ENCODE results near the gene CD8B2. TPM values are rescaled to one million over a fixed set of nuclear protein-coding genes. Genes with fewer than 3 reads are reported as not detected.
"Not testable (repeated sequence)": the region's sequence is repeated elsewhere in the genome, so short reads cannot be mapped to it uniquely, and the experiment has no call there.

The CD8B2 gene
- polyA plus RNA-seq, 2 of the 4 experiments (the other 2 are of a cell fraction): not detected

DNA sequence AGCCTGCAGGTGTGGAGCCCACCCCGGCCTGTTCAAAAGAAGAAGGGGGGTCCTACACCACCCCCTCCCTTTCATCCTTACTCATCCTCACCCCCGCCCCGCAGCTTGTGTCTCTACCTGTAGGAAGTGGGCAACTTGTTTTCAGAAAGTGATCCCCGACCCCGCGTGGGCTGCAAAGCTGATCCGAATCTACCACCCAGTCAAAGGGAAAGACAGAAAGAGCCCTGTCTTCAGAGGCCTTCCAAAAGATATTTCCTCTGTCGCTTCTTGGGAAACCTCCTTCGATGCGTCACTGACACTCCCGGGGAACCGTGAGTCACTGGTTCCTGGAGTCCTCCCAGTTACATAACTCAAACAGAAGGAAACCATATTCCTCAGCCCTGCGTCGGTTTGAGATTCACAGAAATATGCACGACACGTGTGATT lies 24.3 kb downstream of the CD8B2 start:
- WGBS (ENCODE audit: missing lambda C conversion rate): 0% methylated on average over 8 of the region's 16 CpGs
- H3K4me2 ChIP-seq: peak overlapping the region; percentile 73
- ATAC-seq: peak; percentile 90

DNA sequence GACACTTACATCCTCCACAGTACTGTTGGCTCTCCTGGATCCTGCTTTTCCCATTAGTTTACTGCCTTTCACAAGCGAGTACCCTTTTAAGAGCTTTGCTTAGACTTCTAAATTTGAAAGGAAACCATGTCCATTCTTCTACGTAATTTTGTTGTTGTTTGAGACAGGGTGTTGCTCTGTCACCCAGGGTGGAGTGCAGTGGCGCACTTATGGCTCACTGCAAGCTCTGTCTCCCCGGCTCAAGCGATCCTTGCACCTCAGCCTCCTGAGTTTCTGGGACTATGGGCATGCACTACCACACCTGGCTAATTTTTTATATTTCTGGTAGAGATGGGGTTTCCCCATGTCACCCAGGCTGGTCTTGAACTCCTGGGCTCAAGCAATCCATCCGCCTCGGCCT lies 24.8 kb downstream of the CD8B2 start:
- H3K9me3 ChIP-seq, FAIRE-seq, POLR2A ChIA-PET, H3K4me3 ChIP-seq, CTCF ChIA-PET: not testable (repeated sequence)
- Histone ChIP-seq H3K27ac (peak overlapping the region; percentile 70 to 84), H3K4me2 (peak overlapping the region; percentile 73), H3K4me1 (peaks cover 31% of the 10 kb centered on the region)
- 61% methylated on average over 7 of the region's 7 CpGs for WGBS (ENCODE audit: missing lambda C conversion rate)
- DNase-seq (ENCODE audit: low read depth in 1 of 2, low spot score in 1 of 2) (peak in 1 of 2 experiments; percentile 10), ATAC-seq (peak in 1 of 2 experiments; percentile 23; a peak in 2 of 6 replicates)

More for the DNA sequence above, 24.3 kb downstream of the CD8B2 start:
- peaks cover 31% of the 10 kb centered on the region for H3K4me1 ChIP-seq
- CTCF ChIA-PET; POLR2A ChIA-PET; H3K9me3 ChIP-seq; H3K4me3 ChIP-seq; TF ChIP-seq FOSL2 (IDR thresholded peaks at IDR 0.05): not testable (repeated sequence)
- peak; percentile 97 for FAIRE-seq
- peak overlapping the region; percentile 70 to 84 for H3K27ac ChIP-seq
- TF ChIP-seq FOSL2 (CRISPR knock-in tag; IDR thresholded peaks at IDR 0.05) (peak; percentile 74), CEBPB (IDR thresholded peaks at IDR 0.05) (peak in 1 of 2 experiments; percentile 59; a peak in 2 of 4 replicates)
- TF ChIP-seq, protein P1, sequence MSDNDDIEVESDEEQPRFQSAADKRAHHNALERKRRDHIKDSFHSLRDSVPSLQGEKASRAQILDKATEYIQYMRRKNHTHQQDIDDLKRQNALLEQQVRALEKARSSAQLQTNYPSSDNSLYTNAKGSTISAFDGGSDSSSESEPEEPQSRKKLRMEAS (IDR thresholded peaks at IDR 0.05): peak; percentile 30; the same call in 1 of the 2 replicates
- peak in 1 of 2 experiments; percentile 84 for DNase-seq (ENCODE audit: low read depth in 1 of 2, low spot score in 1 of 2)

DNA sequence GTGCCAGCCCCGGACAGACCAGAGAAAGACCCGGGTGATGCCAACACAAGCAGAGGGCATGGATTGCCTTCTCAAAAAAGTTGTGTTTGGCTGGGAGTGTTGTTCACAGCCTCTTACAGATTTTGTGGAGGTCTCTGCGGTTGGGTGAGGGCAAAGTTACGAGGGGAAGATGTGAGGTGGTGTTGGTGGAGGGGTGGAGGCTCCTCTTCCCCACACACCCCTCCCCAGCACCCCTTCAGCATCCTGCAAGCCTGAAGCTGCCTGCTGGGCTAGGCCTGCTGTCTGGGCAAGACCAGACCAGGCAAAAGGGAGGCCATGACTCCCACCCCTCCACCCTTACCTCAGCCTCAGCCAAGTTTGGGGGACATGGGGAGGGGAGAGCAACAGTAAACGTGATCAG lies 26.2 kb downstream of the CD8B2 start:
- H3K9me3 ChIP-seq; DNase-seq (ENCODE audit: low read depth in 1 of 2, low spot score in 1 of 2); H3K4me3 ChIP-seq; CTCF ChIA-PET; H3K4me2 ChIP-seq; ATAC-seq; FAIRE-seq; POLR2A ChIA-PET: not testable (repeated sequence)
- WGBS (ENCODE audit: missing lambda C conversion rate): 100% methylated on average over 1 of the region's 5 CpGs
- H3K4me1 ChIP-seq: peaks cover 31% of the 10 kb centered on the region
- peak overlapping the region; percentile 24 to 70; a peak in 4 of 6 replicates for H3K27ac ChIP-seq

DNA sequence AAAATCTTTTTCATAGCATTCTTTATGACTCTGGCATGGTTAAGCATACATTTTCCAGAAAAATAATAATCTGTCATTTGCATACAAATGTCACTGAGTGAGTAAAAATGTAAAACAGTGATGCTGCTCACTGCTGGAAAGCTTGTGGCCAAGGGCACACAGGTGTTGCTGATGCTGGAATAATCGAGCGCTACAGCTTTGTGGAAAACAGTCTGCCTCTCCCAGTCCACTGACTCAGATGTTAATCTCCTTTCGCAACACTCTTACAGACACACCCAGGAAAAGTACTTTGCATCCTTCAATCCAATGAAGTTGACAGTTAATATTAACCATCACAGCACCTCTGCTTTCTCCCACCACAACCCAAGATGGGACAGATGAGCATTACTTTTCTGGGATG lies 27.7 kb downstream of the CD8B2 start:
- H3K4me3 ChIP-seq, POLR2A ChIA-PET, H3K9me3 ChIP-seq, FAIRE-seq: not testable (repeated sequence)
- WGBS (ENCODE audit: missing lambda C conversion rate): 15% methylated on average over 3 of the region's 3 CpGs
- CTCF ChIA-PET: interaction anchor here (0.6 kb wide), 1 partner anchor 148 kb away, joined by 3 read pairs; no protein-coding TSS in a partner anchor
- peak; percentile 36 to 76; a peak in 4 of 6 replicates for ATAC-seq
- TF ChIP-seq FOSL2 (IDR thresholded peaks at IDR 0.05): peak; percentile 11; the same call in 1 of the 2 replicates
- peak; percentile 49 for TF ChIP-seq FOSL2 (CRISPR knock-in tag; IDR thresholded peaks at IDR 0.05)
- peak; percentile 73 to 86; a peak in 3 of 4 replicates for TF ChIP-seq CEBPB (IDR thresholded peaks at IDR 0.05)
- H3K4me1 ChIP-seq: peaks cover 31% of the 10 kb centered on the region
- peak overlapping the region; percentile 65 for H3K4me2 ChIP-seq
- peak in 1 of 2 experiments; percentile 73 for DNase-seq (ENCODE audit: low read depth in 1 of 2, low spot score in 1 of 2)
- peak overlapping the region; percentile 62 to 74 for H3K27ac ChIP-seq

DNA sequence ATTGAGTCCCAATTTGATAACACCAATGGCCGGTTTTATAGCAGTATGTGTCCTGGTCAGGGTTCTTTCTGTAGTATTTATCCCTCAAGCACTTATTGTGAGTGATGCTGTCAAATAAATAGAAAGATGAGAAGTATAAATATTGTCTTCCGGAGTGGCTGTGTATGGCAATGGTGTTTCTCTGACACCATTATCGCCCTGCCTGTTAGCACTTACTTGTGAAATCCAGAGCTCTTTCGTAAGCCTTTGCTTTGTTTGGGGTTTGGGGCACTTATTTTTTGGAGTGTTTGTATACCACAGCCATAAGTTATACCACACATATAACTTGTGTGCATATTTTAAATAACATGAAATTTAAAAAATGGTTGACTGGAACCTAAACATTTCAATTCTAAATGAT lies 29.3 kb downstream of the CD8B2 start:
- Histone ChIP-seq H3K9me3 (no peaks in the 10 kb centered on the region), H3K4me3 (no peak overlapping the region), H3K27ac (peak overlapping the region; percentile 56 to 74; a peak in 4 of 6 replicates), H3K4me1 (peaks cover 23% of the 10 kb centered on the region), H3K4me2 (no peak overlapping the region)
- ChIA-PET POLR2A (no interaction called here), CTCF (no interaction called here)
- DNase-seq (ENCODE audit: low read depth in 1 of 2, low spot score in 1 of 2) (no peak), ATAC-seq (no peak), FAIRE-seq (no peak)
- TF ChIP-seq CEBPB (IDR thresholded peaks at IDR 0.05): no peak
- TF ChIP-seq RARB (CRISPR knock-in tag; IDR thresholded peaks at IDR 0.05): no peak
- TF ChIP-seq, protein P1 (IDR thresholded peaks at IDR 0.05): no peak
- TF ChIP-seq ZSCAN20 (CRISPR knock-in tag; IDR thresholded peaks at IDR 0.05): no peak
- no peak for TF ChIP-seq PHF8 (IDR thresholded peaks at IDR 0.05; ENCODE audit: borderline replicate concordance, low read depth)
- TF ChIP-seq EHMT2 (IDR thresholded peaks at IDR 0.05; ENCODE audit: low read depth): no peak
- no peak for TF ChIP-seq NFE2L2 (conservative IDR thresholded peaks at IDR 0.05; ENCODE audit: low read length)
- TF ChIP-seq ESRRA (IDR thresholded peaks at IDR 0.05; ENCODE audit: borderline replicate concordance, low read length): no peak
- TF ChIP-seq EP300 (IDR thresholded peaks at IDR 0.05): no peak
- no peak for TF ChIP-seq NPAS2 (CRISPR knock-in tag; IDR thresholded peaks at IDR 0.05; ENCODE audit: borderline replicate concordance)
- no peak for TF ChIP-seq CBX2 (IDR thresholded peaks at IDR 0.05; ENCODE audit: borderline replicate concordance, low read depth)
- no peak for TF ChIP-seq RAD21 (conservative IDR thresholded peaks at IDR 0.05 in 1 of 2, IDR thresholded peaks at IDR 0.05 in 1 of 2)
- TF ChIP-seq MYC (IDR thresholded peaks at IDR 0.05; ENCODE audit: borderline replicate concordance, low read length): no peak
- TF ChIP-seq CHD4 (IDR thresholded peaks at IDR 0.05; ENCODE audit: borderline replicate concordance): no peak
- TF ChIP-seq HDAC2 (IDR thresholded peaks at IDR 0.05): no peak
- TF ChIP-seq, protein P2, sequence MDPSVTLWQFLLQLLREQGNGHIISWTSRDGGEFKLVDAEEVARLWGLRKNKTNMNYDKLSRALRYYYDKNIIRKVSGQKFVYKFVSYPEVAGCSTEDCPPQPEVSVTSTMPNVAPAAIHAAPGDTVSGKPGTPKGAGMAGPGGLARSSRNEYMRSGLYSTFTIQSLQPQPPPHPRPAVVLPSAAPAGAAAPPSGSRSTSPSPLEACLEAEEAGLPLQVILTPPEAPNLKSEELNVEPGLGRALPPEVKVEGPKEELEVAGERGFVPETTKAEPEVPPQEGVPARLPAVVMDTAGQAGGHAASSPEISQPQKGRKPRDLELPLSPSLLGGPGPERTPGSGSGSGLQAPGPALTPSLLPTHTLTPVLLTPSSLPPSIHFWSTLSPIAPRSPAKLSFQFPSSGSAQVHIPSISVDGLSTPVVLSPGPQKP (IDR thresholded peaks at IDR 0.05; ENCODE audit: low read depth, low read length): no peak
- 67% methylated on average over 4 of the region's 4 CpGs for WGBS (ENCODE audit: missing lambda C conversion rate)

Data from A549 (cell line).